H1 (cell line): ENCODE results near the gene PFDN1. TPM values are rescaled to one million over a fixed set of nuclear protein-coding genes. Genes with fewer than 3 reads are reported as not detected.

Experiments
- CTCF ChIA-PET: fragments of 300-600 bp; sonication (Branson Sonifier 250); formaldehyde crosslinking; loops from one replicate; lab custom pipeline; 2021; ENCODE audit not compliant: partially characterized antibody; lab: Charles Lee
- POLR2A ChIA-PET: fragments of 300-600 bp; sonication (Branson Sonifier 250); formaldehyde crosslinking; loops from one replicate; lab custom pipeline; 2021; ENCODE audit warnings: inconsistent platforms; ENCODE audit not compliant: partially characterized antibody; lab: Charles Lee
- DNase-seq, 2 experiments: peaks; one replicate each; pipeline versions ENCODE4 v3.0.0 to v3.0.0-alpha.2; 2010 to 2022; ENCODE audit warnings: low spot score in 2 of 2, low read depth in 1 of 2, mixed read lengths in 1 of 2
- FAIRE-seq: peaks from 2 replicates; lab custom pipeline; 2011; peaks lifted over from hg19 to GRCh38; lab: Jason Lieb, UNC
- H2AFZ ChIP-seq: 2 replicates; pipeline ENCODE4 v1.8.1; 2012; ENCODE audit warnings: low read length, inconsistent platforms
- H2AK5ac ChIP-seq: 2 replicates; pipeline ENCODE4 v1.6.1; 2013; ENCODE audit warnings: low read depth, low read length
- H2BK120ac ChIP-seq: replicated peaks from 2 replicates; pipeline ENCODE3; 2013; ENCODE audit warnings: low read depth, low read length, inconsistent platforms
- H2BK12ac ChIP-seq: 2 replicates; pipeline ENCODE4 v1.6.1; 2013; ENCODE audit warnings: low read depth, low read length
- H2BK15ac ChIP-seq: 2 replicates; pipeline ENCODE4 v1.6.1; 2013; ENCODE audit warnings: low read length
- H2BK20ac ChIP-seq: 2 replicates; pipeline ENCODE4 v1.6.1; 2013; ENCODE audit warnings: low read length
- H2BK5ac ChIP-seq: 2 replicates; pipeline ENCODE4 v1.6.1; 2013; ENCODE audit warnings: low read depth, low read length
- H3K14ac ChIP-seq: 2 replicates; pipeline ENCODE4 v1.6.1; 2013; ENCODE audit warnings: inconsistent platforms; ENCODE audit not compliant: insufficient read length
- H3K18ac ChIP-seq: 2 replicates; pipeline ENCODE4 v1.6.1; 2013; ENCODE audit warnings: low read length; ENCODE audit errors: extremely low read depth
- H3K23ac ChIP-seq: 2 replicates; pipeline ENCODE4 v1.6.1; 2013; ENCODE audit warnings: inconsistent platforms; ENCODE audit not compliant: insufficient read length
- H3K23me2 ChIP-seq: 2 replicates; pipeline ENCODE4 v1.6.1; 2013; ENCODE audit warnings: low read depth, low read length
- H3K27ac ChIP-seq: 2 replicates; pipeline ENCODE4 v1.6.1; 2011; ENCODE audit warnings: low read depth, low read length, inconsistent platforms
- H3K27me3 ChIP-seq, 4 experiments: replicated peaks in 1 of 4; 1 replicate in 1 of 4; 2 replicates in 3 of 4; pipeline versions ENCODE4 v1.6.1 to v1.8.1; 2011 to 2013; ENCODE audit warnings: low read length in 3 of 4, mild to moderate bottlenecking in 3 of 4, inconsistent platforms in 2 of 4, mixed read lengths in 2 of 4, moderate library complexity in 1 of 4; ENCODE audit not compliant: control insufficient read depth in 3 of 4, insufficient read depth in 3 of 4; ENCODE audit errors: extremely low read depth in 1 of 4
- H3K36me3 ChIP-seq, 4 experiments: 2 replicates each; pipeline versions ENCODE4 v1.6.1 to v1.8.1; 2011 to 2013; ENCODE audit warnings: mild to moderate bottlenecking in 4 of 4, low read length in 3 of 4, moderate library complexity in 2 of 4, control low read depth in 1 of 4, inconsistent platforms in 1 of 4; ENCODE audit not compliant: insufficient read depth in 4 of 4, control insufficient read depth in 2 of 4
- H3K4ac ChIP-seq: replicated peaks from 2 replicates; pipeline ENCODE3; 2013; ENCODE audit warnings: low read length, low read depth, mixed read lengths, inconsistent platforms; ENCODE audit not compliant: insufficient read length
- H3K4me1 ChIP-seq, 4 experiments: replicated peaks in 1 of 4; 1 replicate in 1 of 4; 2 replicates in 3 of 4; pipeline versions ENCODE4 v1.6.1 to v1.8.1; 2011 to 2013; ENCODE audit warnings: low read length in 3 of 4, inconsistent platforms in 2 of 4, mixed read lengths in 1 of 4; ENCODE audit not compliant: insufficient read depth in 4 of 4, control insufficient read depth in 3 of 4
- H3K4me2 ChIP-seq, 2 experiments: 2 replicates each; pipeline versions ENCODE4 v1.6.1 to v1.8.1; 2011 to 2013; ENCODE audit warnings: low read depth in 2 of 2, low read length in 2 of 2, control low read depth in 1 of 2, inconsistent platforms in 1 of 2, mild to moderate bottlenecking in 1 of 2; ENCODE audit not compliant: insufficient read depth in 1 of 2
- H3K4me3 ChIP-seq, 4 experiments: fragments of 200-600, 300-600 bp in 1 of 4; sonication (generic), shearing (Covaris generic), sonication (Bioruptor Twin) in 1 of 4; 2 replicates each; pipeline versions ENCODE4 v1.5.1 to v1.8.1; 2011 to 2016; ENCODE audit warnings: low read length in 4 of 4, low read depth in 3 of 4, control low read depth in 2 of 4, inconsistent platforms in 2 of 4, mild to moderate bottlenecking in 2 of 4, mixed read lengths in 1 of 4, moderate library complexity in 1 of 4; ENCODE audit not compliant: insufficient read depth in 2 of 4; ENCODE audit errors: extremely low read depth in 1 of 4
- H3K56ac ChIP-seq: replicated peaks from 2 replicates; pipeline ENCODE3; 2013; ENCODE audit warnings: low read depth, mild to moderate bottlenecking, mixed read lengths, low read length, inconsistent platforms; ENCODE audit not compliant: insufficient read length
- H3K79me1 ChIP-seq: 2 replicates; pipeline ENCODE4 v1.6.1; 2013; ENCODE audit warnings: low read depth, low read length, control low read depth
- H3K79me2 ChIP-seq, 2 experiments: 2 replicates each; pipeline versions ENCODE4 v1.6.1 to v1.8.1; 2012 to 2013; ENCODE audit warnings: low read length in 2 of 2, mild to moderate bottlenecking in 2 of 2, inconsistent platforms in 1 of 2; ENCODE audit not compliant: insufficient read depth in 2 of 2, control insufficient read depth in 1 of 2
- H3K9ac ChIP-seq, 4 experiments: replicated peaks in 1 of 4; 1 replicate in 1 of 4; 2 replicates in 3 of 4; pipeline versions ENCODE4 v1.6.1 to v1.8.1; 2011 to 2013; ENCODE audit warnings: low read depth in 3 of 4, low read length in 3 of 4, control low read depth in 2 of 4, mild to moderate bottlenecking in 2 of 4, moderate library complexity in 2 of 4, inconsistent platforms in 1 of 4; ENCODE audit errors: extremely low read depth in 1 of 4
- H3K9me3 ChIP-seq, 2 experiments: 2 replicates each; pipeline versions ENCODE4 v1.6.1 to v1.8.1; 2012 to 2013; ENCODE audit warnings: mild to moderate bottlenecking in 2 of 2, moderate library complexity in 2 of 2, control low read depth in 1 of 2, inconsistent platforms in 1 of 2, low read depth in 1 of 2, low read length in 1 of 2, mixed read lengths in 1 of 2; ENCODE audit not compliant: insufficient read depth in 2 of 2
- H4K20me1 ChIP-seq, 2 experiments: replicated peaks in 1 of 2; 2 replicates each; pipeline versions ENCODE3 to v1.8.1; 2011 to 2013; ENCODE audit warnings: inconsistent platforms in 2 of 2, low read length in 2 of 2, mild to moderate bottlenecking in 1 of 2; ENCODE audit not compliant: insufficient read depth in 2 of 2, control insufficient read depth in 1 of 2
- H4K5ac ChIP-seq: 2 replicates; pipeline ENCODE4 v1.6.1; 2013; ENCODE audit warnings: low read length, low read depth, mixed read lengths, inconsistent platforms; ENCODE audit not compliant: insufficient read length
- H4K8ac ChIP-seq: 2 replicates; pipeline ENCODE4 v1.8.0; 2013; ENCODE audit warnings: mild to moderate bottlenecking, moderate library complexity, low read length, inconsistent platforms; ENCODE audit not compliant: insufficient read depth; ENCODE audit errors: extremely low read depth
- H4K91ac ChIP-seq: replicated peaks from 2 replicates; pipeline ENCODE3; 2013; ENCODE audit warnings: low read length, mixed read lengths, inconsistent platforms; ENCODE audit not compliant: insufficient read length
- ASH2L ChIP-seq: fragments of 200-600, 300-600 bp; sonication (generic); IDR thresholded peaks from one replicate; pipeline ENCODE4 v1.7.1; 2017; ENCODE audit warnings: low read length
- ATF3 ChIP-seq: IDR thresholded peaks from 2 replicates; pipeline ENCODE4 v1.6.1; 2011; ENCODE audit warnings: low read depth, mild to moderate bottlenecking, low read length; ENCODE audit not compliant: insufficient read depth
- CEBPB ChIP-seq: IDR thresholded peaks from 2 replicates; pipeline ENCODE4 v1.6.1; 2012; ENCODE audit warnings: low read depth, low read length
- GABPA ChIP-seq: IDR thresholded peaks from 2 replicates; pipeline ENCODE4 v1.6.1; 2011; ENCODE audit warnings: mild to moderate bottlenecking, low read length, moderate library complexity, borderline replicate concordance; ENCODE audit not compliant: insufficient read depth
- JUN ChIP-seq: IDR thresholded peaks from 2 replicates; pipeline ENCODE4 v1.6.1; 2011; ENCODE audit warnings: low read depth, mild to moderate bottlenecking, improper control_type of control experiment, low read length
- POU5F1 ChIP-seq: IDR thresholded peaks from 2 replicates; pipeline ENCODE4 v1.6.1; 2011; ENCODE audit warnings: low read depth, mild to moderate bottlenecking, low read length, moderate library complexity
- SP2 ChIP-seq: IDR thresholded peaks from 2 replicates; pipeline ENCODE4 v1.6.1; 2012; ENCODE audit warnings: mild to moderate bottlenecking, low read length, inconsistent platforms
- SP4 ChIP-seq: IDR thresholded peaks from 2 replicates; pipeline ENCODE4 v1.6.1; 2012; ENCODE audit warnings: low read length, inconsistent platforms
- TAF7 ChIP-seq: optimal IDR thresholded peaks from 2 replicates; pipeline ENCODE3; 2011; ENCODE audit warnings: low read depth, mild to moderate bottlenecking, inconsistent platforms, low read length, moderate library complexity, borderline replicate concordance
- TEAD4 ChIP-seq: IDR thresholded peaks from 2 replicates; pipeline ENCODE4 v1.6.1; 2012; ENCODE audit warnings: low read depth, low read length, inconsistent platforms, mixed read lengths
- YY1 ChIP-seq: IDR thresholded peaks from 2 replicates; pipeline ENCODE4 v1.6.1; 2011; ENCODE audit warnings: low read depth, mild to moderate bottlenecking, low read length
- WGBS, 2 experiments: shearing (Covaris generic) in 1 of 2; methylation state at CpG; one replicate each; pipeline versions ENCODE4 v1.1.6 to v1.1.7; 2013 to 2015; ENCODE audit warnings: low lambda C conversion rate in 2 of 2, mixed read lengths in 2 of 2, inconsistent platforms in 1 of 2, low coverage in 1 of 2, missing lambda C conversion rate in 1 of 2; ENCODE audit not compliant: insufficient replicate concordance in 2 of 2, insufficient coverage in 1 of 2, insufficient read length in 1 of 2; ENCODE audit errors: extremely low coverage in 1 of 2, missing lambda C conversion rate in 1 of 2; 5-methylcytosine and 5-hydroxymethylcytosine counted together
- polyA plus RNA-seq, 7 experiments: library from polyadenylated mRNA; depleted of rRNA in 3 of 7; stranded (reverse) in 5 of 7; unstranded in 2 of 7; fragments of >200 nt in 5 of 7; fragments of 200-250 nt in 2 of 7; gene quantifications; 1 replicate in 5 of 7; 2 replicates in 1 of 7; 4 replicates in 1 of 7; pipeline versions ENCODE4 v1.2.1 to v1.2.3, GENCODE V29; 2011 to 2013; ENCODE audit warnings: missing spikeins in 2 of 7, mixed read lengths in 2 of 7
- total RNA-seq: library from RNA; stranded (reverse); fragmentation: NEBNext Ultra II Directional; extraction: Animal tissue kit (Norgen Biotek cat#: 25700); gene quantifications from 2 replicates; pipeline ENCODE4 v1.2.1, GENCODE V29; 2021

PFDN1 gene
- total and polyA plus RNA-seq, 2 of the 8 experiments (the other 6 are each of a cell fraction or from before 2014, with no cell fraction given) = 53.0 to 89.6 TPM

DNA sequence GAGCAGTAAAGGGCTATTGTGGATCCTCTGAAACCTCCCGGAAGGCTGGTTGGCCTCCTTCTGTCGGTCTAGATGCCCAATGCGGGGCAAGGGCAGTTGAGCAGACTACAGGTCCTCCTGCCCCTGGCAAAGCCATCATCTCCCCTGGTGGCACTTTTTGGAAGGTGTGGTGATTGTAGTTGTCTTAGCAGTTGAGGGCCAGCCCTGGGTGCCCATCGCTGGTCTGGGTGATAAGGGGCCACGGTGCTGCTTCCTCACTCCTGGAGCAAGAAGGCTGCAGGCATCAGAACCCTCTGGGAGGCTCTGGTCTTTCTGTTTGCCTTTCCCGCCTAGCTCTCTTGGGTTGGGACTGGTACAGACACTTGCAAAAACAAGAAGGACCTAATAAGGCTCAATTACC lies 64.1 kb downstream of the PFDN1 start:
- Histone ChIP-seq H4K8ac (no peak overlapping the region; the same call in 1 of the 2 replicates), H2BK12ac (no peak overlapping the region), H2AK5ac (no peak overlapping the region), H4K5ac (no peak overlapping the region), H4K20me1 (peaks cover 0 to 1% of the 10 kb centered on the region in 2 experiments), H3K4me2 (no peak overlapping the region), H3K36me3 (no peaks in the 10 kb centered on the region), H3K9me3 (no peaks in the 10 kb centered on the region), H2AFZ (no peak overlapping the region), H3K27me3 (no peaks in the 10 kb centered on the region), H3K9ac (no peak overlapping the region), H3K27ac (no peak overlapping the region), H3K4ac (no peak overlapping the region), H3K4me3 (no peak overlapping the region), H2BK20ac (no peak overlapping the region), H2BK120ac (no peak overlapping the region), H2BK5ac (no peak overlapping the region), H3K79me2 (no peaks in the 10 kb centered on the region), H3K18ac (no peak overlapping the region), H3K14ac (no peak overlapping the region), H4K91ac (no peak overlapping the region), H2BK15ac (no peak overlapping the region), H3K4me1 (peaks cover 3 to 10% (median 8%) of the 10 kb centered on the region in 4 experiments; a peak in 6 of 7 replicates), H3K79me1 (no peaks in the 10 kb centered on the region; the same call in 1 of the 2 replicates)
- FAIRE-seq = no peak
- CTCF ChIA-PET = interaction anchor here (0.8 to 25.9 kb wide), 11 partner anchors 10 to 134 kb away, joined by 3 to 676 read pairs (median 17); partner anchors contain the start of gene HBEGF
- POLR2A ChIA-PET = interaction anchor here (2.2 kb wide), 1 partner anchor 9 kb away, joined by 8 read pairs; no protein-coding TSS in a partner anchor
- DNase-seq = no peak
- no peak for TF ChIP-seq POU5F1
- TF ChIP-seq JUN = no peak
- TF ChIP-seq ASH2L = no peak
- TF ChIP-seq YY1 = no peak
- no peak for TF ChIP-seq ATF3
- TF ChIP-seq GABPA = no peak
- TF ChIP-seq SP4 = no peak
- no peak for TF ChIP-seq TEAD4
- no peak for TF ChIP-seq SP2
- no peak for TF ChIP-seq CEBPB
- TF ChIP-seq TAF7 = no peak
- TF ChIP-seq, all 59 proteins: peak for 0
- no peak overlapping the region for H3K23ac ChIP-seq
- no peak overlapping the region for H3K56ac ChIP-seq
- 86% methylated on average over 6 of the region's 6 CpGs; no CpG with 5 or more reads in 1 of the 2 experiments for WGBS, 2 experiments
- H3K23me2 ChIP-seq = no peaks in the 10 kb centered on the region
